ENCODE data around the gene SLC9A8. TPM values are rescaled to one million over a fixed set of nuclear protein-coding genes. Genes with fewer than 3 reads are reported as not detected.
"Not testable (repeated sequence)": the region's sequence is repeated elsewhere in the genome, so short reads cannot be mapped to it uniquely, and the experiment has no call there.

The SLC9A8 gene
- total RNA-seq, 3 donors from 2014 or later: 15.9 to 26.9 (median 16.3) TPM

GRCh38 chr20:49779972-49780371, 32.7 kb upstream of the SLC9A8 start:
- no peak for ATAC-seq
- H3K4me3 ChIP-seq: no peak overlapping the region
- intact Hi-C loops (cut with DNase I, micrococcal nuclease): no loop called here
- H3K36me3 ChIP-seq (ENCODE audit: low read depth): no peaks in the 10 kb centered on the region
- no peak for DNase-seq
- no peak for TF ChIP-seq CTCF (IDR thresholded peaks at IDR 0.05)
- peaks cover 13% of the 10 kb centered on the region for H3K4me1 ChIP-seq (ENCODE audit: low read depth)
- no peaks in the 10 kb centered on the region for H3K9me3 ChIP-seq

- Histone ChIP-seq H3K36me3 (ENCODE audit: low read depth) (no peaks in the 10 kb centered on the region), H3K4me3 (no peak overlapping the region), H3K9me3 (no peaks in the 10 kb centered on the region), H3K4me1 (ENCODE audit: low read depth) (peaks cover 3% of the 10 kb centered on the region)
- ATAC-seq (no peak), DNase-seq (no peak)
- intact Hi-C loops (cut with DNase I, micrococcal nuclease): no loop called here
- TF ChIP-seq CTCF (IDR thresholded peaks at IDR 0.05): no peak
Observed at GRCh38 chr20:49781676-49782075, 31.0 kb upstream of the SLC9A8 start.

GRCh38 chr20:49782439-49782838, 30.2 kb upstream of the SLC9A8 start:
- peak in 1 of 3 donors; percentile 7 for DNase-seq
- H3K4me1 ChIP-seq (ENCODE audit: low read depth); H3K36me3 ChIP-seq (ENCODE audit: low read depth); ATAC-seq; intact Hi-C loops (cut with DNase I, micrococcal nuclease); H3K4me3 ChIP-seq; H3K9me3 ChIP-seq: not testable (repeated sequence)

GRCh38 chr20:49783021-49783995, 29.3 kb upstream of the SLC9A8 start:
- H3K9me3 ChIP-seq; H3K4me3 ChIP-seq; ATAC-seq; intact Hi-C loops (cut with DNase I, micrococcal nuclease); H3K36me3 ChIP-seq (ENCODE audit: low read depth); H3K4me1 ChIP-seq (ENCODE audit: low read depth): not testable (repeated sequence)
- peak in 1 of 3 donors; percentile 14 for DNase-seq

GRCh38 chr20:49784291-49784690, 28.3 kb upstream of the SLC9A8 start:
- H3K4me1 ChIP-seq (ENCODE audit: low read depth): peaks cover 10% of the 10 kb centered on the region
- no peak overlapping the region for H3K4me3 ChIP-seq
- no peak for TF ChIP-seq CTCF (IDR thresholded peaks at IDR 0.05)
- H3K9me3 ChIP-seq: no peaks in the 10 kb centered on the region
- intact Hi-C loops (cut with DNase I, micrococcal nuclease): no loop called here
- ATAC-seq (no peak), DNase-seq (no peak)
- H3K36me3 ChIP-seq (ENCODE audit: low read depth): no peaks in the 10 kb centered on the region

- peak in 1 of 3 donors; percentile 21 for DNase-seq
- H3K4me1 ChIP-seq (ENCODE audit: low read depth): peaks cover 16% of the 10 kb centered on the region
- no peak overlapping the region for H3K4me3 ChIP-seq
- no peak for TF ChIP-seq CTCF (IDR thresholded peaks at IDR 0.05)
- intact Hi-C loops (cut with DNase I, micrococcal nuclease): no loop called here
- no peaks in the 10 kb centered on the region for H3K36me3 ChIP-seq (ENCODE audit: low read depth)
- ATAC-seq: no peak
- H3K9me3 ChIP-seq: no peaks in the 10 kb centered on the region
Observed at GRCh38 chr20:49785149-49785851, 27.3 kb upstream of the SLC9A8 start.
